H9 (cell line): ENCODE results near the gene EFCAB6. TPM values are rescaled to one million over a fixed set of nuclear protein-coding genes. Genes with fewer than 3 reads are reported as not detected.

Source experiments
- DNase-seq: peaks from one replicate; pipeline ENCODE4 v3.0.0-alpha.2; 2017
- H2AFZ ChIP-seq: one replicate; pipeline ENCODE4 v1.6.1; 2013; ENCODE audit warnings: mild to moderate bottlenecking, low read length, control low read depth, moderate library complexity
- H2AK5ac ChIP-seq: 2 replicates; pipeline ENCODE4 v1.6.1; 2013; ENCODE audit warnings: low read length, control low read depth, mixed read lengths; ENCODE audit not compliant: insufficient read length
- H2BK120ac ChIP-seq: one replicate; pipeline ENCODE4 v1.6.1; 2013; ENCODE audit warnings: low read depth, mild to moderate bottlenecking, low read length, control low read depth, inconsistent platforms; ENCODE audit not compliant: poor library complexity, severe bottlenecking
- H2BK12ac ChIP-seq: 2 replicates; pipeline ENCODE4 v1.6.1; 2013; ENCODE audit warnings: low read length, control low read depth, mixed read lengths, low read depth; ENCODE audit not compliant: insufficient read length
- H2BK15ac ChIP-seq: 2 replicates; pipeline ENCODE4 v1.6.1; 2013; ENCODE audit warnings: low read depth, low read length, control low read depth
- H2BK20ac ChIP-seq: one replicate; pipeline ENCODE4 v1.6.1; 2013; ENCODE audit warnings: low read depth, mild to moderate bottlenecking, low read length, control low read depth, inconsistent platforms; ENCODE audit not compliant: poor library complexity, severe bottlenecking
- H2BK5ac ChIP-seq: 2 replicates; pipeline ENCODE4 v1.6.1; 2013; ENCODE audit warnings: low read length, control low read depth, mixed read lengths; ENCODE audit not compliant: insufficient read length
- H3K14ac ChIP-seq: 2 replicates; pipeline ENCODE4 v1.6.1; 2013; ENCODE audit warnings: low read length, control low read depth; ENCODE audit not compliant: insufficient read depth
- H3K18ac ChIP-seq: 2 replicates; pipeline ENCODE4 v1.6.1; 2013; ENCODE audit warnings: low read depth, mild to moderate bottlenecking, mixed read lengths, low read length, control low read depth; ENCODE audit not compliant: insufficient read length
- H3K23ac ChIP-seq: 2 replicates; pipeline ENCODE4 v1.6.1; 2013; ENCODE audit warnings: low read length, control low read depth, mixed read lengths, low read depth; ENCODE audit not compliant: insufficient read length
- H3K23me2 ChIP-seq: 2 replicates; pipeline ENCODE4 v1.6.1; 2013; ENCODE audit warnings: low read depth, mild to moderate bottlenecking, mixed read lengths, low read length, control low read depth; ENCODE audit not compliant: insufficient read length, poor library complexity, severe bottlenecking
- H3K27ac ChIP-seq: 2 replicates; pipeline ENCODE4 v1.5.1; 2013; ENCODE audit warnings: low read length, control low read depth, mixed read lengths, low read depth; ENCODE audit not compliant: insufficient read length
- H3K27me3 ChIP-seq: 2 replicates; pipeline ENCODE4 v1.6.1; 2013; ENCODE audit warnings: low read length, control low read depth, inconsistent platforms; ENCODE audit not compliant: insufficient read depth
- H3K4ac ChIP-seq: 2 replicates; pipeline ENCODE4 v1.6.1; 2013; ENCODE audit warnings: low read depth, mild to moderate bottlenecking, control low read depth, inconsistent platforms, low read length, moderate library complexity
- H3K4me1 ChIP-seq: 2 replicates; pipeline ENCODE4 v1.6.1; 2013; ENCODE audit warnings: low read length, control low read depth, inconsistent platforms; ENCODE audit not compliant: insufficient read depth
- H3K4me2 ChIP-seq: 2 replicates; pipeline ENCODE4 v1.6.1; 2013; ENCODE audit warnings: low read length, control low read depth, mixed read lengths; ENCODE audit not compliant: insufficient read length, insufficient read depth
- H3K56ac ChIP-seq: 2 replicates; pipeline ENCODE4 v1.6.1; 2013; ENCODE audit warnings: low read depth, mild to moderate bottlenecking, mixed read lengths, low read length, control low read depth; ENCODE audit not compliant: insufficient read length
- H3K79me1 ChIP-seq: 2 replicates; pipeline ENCODE4 v1.6.1; 2013; ENCODE audit warnings: low read depth, mild to moderate bottlenecking, moderate library complexity, low read length, control low read depth, inconsistent platforms; ENCODE audit not compliant: insufficient read depth, poor library complexity, severe bottlenecking
- H3K79me2 ChIP-seq: 2 replicates; pipeline ENCODE4 v1.6.1; 2013; ENCODE audit warnings: low read length, control low read depth, inconsistent platforms; ENCODE audit not compliant: insufficient read depth
- H3K9ac ChIP-seq: 2 replicates; pipeline ENCODE4 v1.6.1; 2013; ENCODE audit warnings: low read length, control low read depth, mixed read lengths; ENCODE audit not compliant: insufficient read length; ENCODE audit errors: extremely low read depth
- H3K9me3 ChIP-seq: one replicate; pipeline ENCODE4 v1.6.1; 2013; ENCODE audit warnings: low read depth, low read length, inconsistent platforms; ENCODE audit not compliant: control insufficient read depth
- H3T11ph ChIP-seq: one replicate; pipeline ENCODE4 v1.6.1; 2013; ENCODE audit warnings: mild to moderate bottlenecking, low read length, control low read depth, inconsistent platforms
- H4K20me1 ChIP-seq: one replicate; pipeline ENCODE4 v1.6.1; 2013; ENCODE audit not compliant: control insufficient read depth, insufficient read length, insufficient read depth
- H4K5ac ChIP-seq: 2 replicates; pipeline ENCODE4 v1.6.1; 2013; ENCODE audit warnings: low read depth, mild to moderate bottlenecking, mixed read lengths, low read length, control low read depth; ENCODE audit not compliant: insufficient read length
- H4K8ac ChIP-seq: replicated peaks from 2 replicates; pipeline ENCODE4 v1.6.1; 2013; ENCODE audit warnings: low read length, control low read depth, mixed read lengths, low read depth; ENCODE audit not compliant: insufficient read length
- H4K91ac ChIP-seq: 2 replicates; pipeline ENCODE4 v1.6.1; 2013; ENCODE audit warnings: low read depth, mild to moderate bottlenecking, moderate library complexity, mixed read lengths, low read length, control low read depth; ENCODE audit not compliant: insufficient read length
- H3K27ac Mint-ChIP-seq, 3 experiments: 2 replicates in 2 of 3; 3 replicates in 1 of 3; pipeline ENCODE4 v1.8.0; 2020 to 2021; ENCODE audit warnings: mixed read lengths in 3 of 3, mild to moderate bottlenecking in 1 of 3, moderate library complexity in 1 of 3
- H3K27me3 Mint-ChIP-seq: 2 replicates; pipeline ENCODE4 v1.8.0; 2021; ENCODE audit warnings: low read depth, mild to moderate bottlenecking, moderate library complexity, mixed read lengths
- H3K36me3 Mint-ChIP-seq, 3 experiments: 2 replicates in 2 of 3; 3 replicates in 1 of 3; pipeline ENCODE4 v1.8.0; 2020 to 2021; ENCODE audit warnings: low read depth in 3 of 3, mixed read lengths in 3 of 3; ENCODE audit not compliant: insufficient read depth in 1 of 3
- H3K4me1 Mint-ChIP-seq, 2 experiments: 2 replicates each; pipeline ENCODE4 v1.8.0; 2020; ENCODE audit warnings: mixed read lengths in 2 of 2
- H3K4me3 Mint-ChIP-seq, 2 experiments: 2 replicates in 1 of 2; 3 replicates in 1 of 2; pipeline ENCODE4 v1.8.0; 2020 to 2021; ENCODE audit warnings: mild to moderate bottlenecking in 2 of 2, mixed read lengths in 2 of 2, moderate library complexity in 1 of 2
- H3K9me3 Mint-ChIP-seq, 2 experiments: 2 replicates in 1 of 2; 3 replicates in 1 of 2; pipeline ENCODE4 v1.8.0; 2020; ENCODE audit warnings: mild to moderate bottlenecking in 2 of 2, mixed read lengths in 2 of 2, moderate library complexity in 1 of 2
- WGBS: extraction: QIAGEN DNeasy Blood & Tissue Kit; methylation state at CpG from one replicate; pipeline ENCODE4 v1.1.7; 2013; ENCODE audit warnings: missing lambda C conversion rate, low lambda C conversion rate, mixed read lengths; ENCODE audit not compliant: insufficient read length; ENCODE audit errors: extremely low coverage; 5-methylcytosine and 5-hydroxymethylcytosine counted together
- total RNA-seq: library from RNA; stranded (reverse); gene quantifications from 2 replicates; pipeline ENCODE4 v1.2.1, GENCODE V29; 2021
- TF ChIP-seq, protein P1 (sequence below): fragments of 200-600 bp; sonication (generic); conservative IDR thresholded peaks from 3 replicates; pipeline ENCODE4 v1.8.0; 2021; ENCODE audit warnings: antibody characterized with exemption, mild to moderate bottlenecking

EFCAB6 gene
- total RNA-seq, 1 experiment from 2014 or later = 0.31 TPM

DNA sequence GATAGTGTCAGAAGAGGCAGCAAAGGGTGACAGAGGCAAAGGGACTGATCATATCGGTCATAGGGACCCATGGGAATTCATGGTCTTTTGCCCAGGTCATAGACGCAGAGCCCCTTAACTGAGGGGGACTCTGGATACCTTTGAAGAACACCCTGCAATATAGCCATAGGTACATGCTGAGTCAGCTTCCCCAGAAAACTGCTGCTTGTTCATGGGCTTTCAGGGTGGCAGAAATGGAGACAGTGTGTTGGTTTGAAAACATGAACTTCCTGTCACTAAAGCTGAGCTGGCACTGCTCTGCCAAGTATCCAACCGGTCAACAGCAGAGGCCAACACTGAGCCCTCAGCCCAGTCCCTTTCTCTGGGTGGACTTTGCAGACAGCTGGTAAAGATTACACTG lies 114.2 kb downstream of the EFCAB6 start:
- Mint-ChIP-seq H3K4me1 (no peaks in the 10 kb centered on the region), H3K27me3 (peaks cover 5% of the 10 kb centered on the region), H3K4me3 (no peak overlapping the region), H3K27ac (no peak overlapping the region), H3K9me3 (peaks cover 0 to 11% of the 10 kb centered on the region in 2 experiments; a peak in 3 of 5 replicates), H3K36me3 (peaks cover 0 to 3% (median under 1%) of the 10 kb centered on the region in 3 experiments; a peak in 3 of 7 replicates)
- H3K23me2 ChIP-seq = no peaks in the 10 kb centered on the region
- H3K4me1 ChIP-seq = no peaks in the 10 kb centered on the region
- no peaks in the 10 kb centered on the region for H3K9me3 ChIP-seq
- H3K4me2 ChIP-seq = no peak overlapping the region
- H4K8ac ChIP-seq = no peak overlapping the region
- H3K79me1 ChIP-seq = no peaks in the 10 kb centered on the region
- H3K56ac ChIP-seq = no peak overlapping the region
- H3K9ac ChIP-seq = no peak overlapping the region
- H2BK5ac ChIP-seq = no peak overlapping the region
- no peak overlapping the region for H3K4ac ChIP-seq
- no peaks in the 10 kb centered on the region for H3K79me2 ChIP-seq
- WGBS = no CpG with 5 or more reads among the region's 3 CpGs
- no peak for DNase-seq
- H3K14ac ChIP-seq = no peak overlapping the region
- H2AK5ac ChIP-seq = no peak overlapping the region
- H2BK20ac ChIP-seq = no peak overlapping the region
- TF ChIP-seq, protein P1, sequence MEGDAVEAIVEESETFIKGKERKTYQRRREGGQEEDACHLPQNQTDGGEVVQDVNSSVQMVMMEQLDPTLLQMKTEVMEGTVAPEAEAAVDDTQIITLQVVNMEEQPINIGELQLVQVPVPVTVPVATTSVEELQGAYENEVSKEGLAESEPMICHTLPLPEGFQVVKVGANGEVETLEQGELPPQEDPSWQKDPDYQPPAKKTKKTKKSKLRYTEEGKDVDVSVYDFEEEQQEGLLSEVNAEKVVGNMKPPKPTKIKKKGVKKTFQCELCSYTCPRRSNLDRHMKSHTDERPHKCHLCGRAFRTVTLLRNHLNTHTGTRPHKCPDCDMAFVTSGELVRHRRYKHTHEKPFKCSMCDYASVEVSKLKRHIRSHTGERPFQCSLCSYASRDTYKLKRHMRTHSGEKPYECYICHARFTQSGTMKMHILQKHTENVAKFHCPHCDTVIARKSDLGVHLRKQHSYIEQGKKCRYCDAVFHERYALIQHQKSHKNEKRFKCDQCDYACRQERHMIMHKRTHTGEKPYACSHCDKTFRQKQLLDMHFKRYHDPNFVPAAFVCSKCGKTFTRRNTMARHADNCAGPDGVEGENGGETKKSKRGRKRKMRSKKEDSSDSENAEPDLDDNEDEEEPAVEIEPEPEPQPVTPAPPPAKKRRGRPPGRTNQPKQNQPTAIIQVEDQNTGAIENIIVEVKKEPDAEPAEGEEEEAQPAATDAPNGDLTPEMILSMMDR = no peak
- no peak overlapping the region for H2BK15ac ChIP-seq
- no peak overlapping the region for H3K23ac ChIP-seq
- H3T11ph ChIP-seq = no peak overlapping the region
- H2AFZ ChIP-seq = no peak overlapping the region
- H2BK12ac ChIP-seq = no peak overlapping the region
- no peak overlapping the region for H4K91ac ChIP-seq
- no peak overlapping the region for H3K18ac ChIP-seq
- no peaks in the 10 kb centered on the region for H3K27me3 ChIP-seq
- H3K27ac ChIP-seq = no peak overlapping the region
- no peak overlapping the region for H2BK120ac ChIP-seq
- H4K5ac ChIP-seq = no peak overlapping the region
- H4K20me1 ChIP-seq = no peaks in the 10 kb centered on the region
